WI38 (cell line): Measurements from ENCODE around the gene SNUPN.
"Not testable (repeated sequence)": the region's sequence is repeated elsewhere in the genome, so short reads cannot be mapped to it uniquely, and the experiment has no call there.

ENCODE experiments used
- H3K4me3 ChIP-seq: 2 replicates; pipeline ENCODE4 v1.5.1; 2011; ENCODE audit warnings: low read depth, mild to moderate bottlenecking, control low read depth, low read length
- TF ChIP-seq, protein P1 (sequence below): IDR thresholded peaks from 2 replicates; pipeline ENCODE4 v1.5.1; 2012; ENCODE audit warnings: low read depth, mild to moderate bottlenecking, control low read depth, low read length

SNUPN gene

DNA sequence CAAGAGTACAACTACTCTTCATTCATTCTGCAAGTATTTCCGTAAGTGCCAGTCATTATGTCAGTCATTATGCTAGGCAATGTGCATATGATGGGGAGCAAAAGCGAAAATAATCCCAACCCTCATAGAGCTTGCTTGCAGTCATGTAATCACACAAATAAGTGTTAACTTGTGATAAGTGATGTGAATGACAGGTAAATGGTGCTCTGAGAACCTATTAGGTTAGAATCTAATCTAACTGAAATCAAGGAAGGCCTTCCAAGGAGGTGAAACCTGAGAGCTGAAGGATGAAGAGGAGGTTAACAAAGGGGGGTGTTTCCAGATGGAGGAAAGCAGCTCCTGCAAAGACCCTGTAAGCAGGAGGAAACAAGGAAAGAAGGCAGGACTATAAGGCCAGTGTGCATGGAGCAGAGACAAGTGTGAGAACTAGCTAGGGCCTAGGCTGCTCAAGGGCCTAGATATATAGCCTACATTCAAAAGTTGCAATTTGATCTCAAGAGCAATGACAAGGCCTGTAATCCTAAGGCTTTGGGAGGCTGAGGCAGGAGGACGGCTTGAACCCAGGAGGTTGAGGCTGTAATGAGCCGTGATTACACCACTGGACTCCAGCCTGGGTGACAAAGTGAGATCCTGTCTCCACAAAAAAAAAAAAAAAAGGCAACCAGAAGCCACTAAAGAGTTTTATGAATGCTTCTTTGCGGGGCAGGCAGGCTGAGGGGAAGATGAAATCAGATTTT is 51.7 kb downstream of the SNUPN start:
- H3K4me3 ChIP-seq: no peak overlapping the region

DNA sequence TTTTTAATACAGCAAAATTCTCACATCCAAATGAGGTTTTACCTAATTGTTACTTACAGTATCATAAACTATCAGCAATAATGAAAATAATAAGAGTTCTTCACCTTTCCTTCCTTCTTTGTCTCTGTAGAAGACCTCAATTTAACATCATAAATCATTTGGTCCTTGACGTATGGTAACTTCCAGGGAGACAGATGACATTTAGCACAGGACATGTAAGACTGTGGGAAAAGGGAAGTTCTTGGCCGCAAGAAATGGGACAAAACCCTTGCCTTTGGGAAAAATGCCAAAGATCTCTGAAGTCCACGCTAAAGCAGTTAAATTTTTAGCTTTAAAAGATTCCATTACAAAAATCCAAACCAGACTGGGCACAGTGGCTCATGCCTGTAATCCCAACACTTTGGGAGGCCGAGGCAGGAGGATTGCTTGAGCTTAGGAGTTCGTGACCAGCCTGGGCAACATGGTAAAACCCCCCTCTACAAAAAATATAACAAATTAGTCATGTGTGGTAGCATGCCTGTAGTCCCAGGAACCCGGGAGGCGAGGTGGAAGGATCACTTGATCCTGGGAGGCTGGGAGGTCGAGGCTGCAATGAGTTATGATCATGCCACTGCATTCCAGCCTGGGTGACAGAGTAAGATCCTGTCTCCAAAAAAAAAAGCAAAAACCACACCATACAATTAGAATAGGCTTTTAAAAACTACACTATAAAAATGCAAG is 55.2 kb downstream of the SNUPN start:
- TF ChIP-seq, protein P1, sequence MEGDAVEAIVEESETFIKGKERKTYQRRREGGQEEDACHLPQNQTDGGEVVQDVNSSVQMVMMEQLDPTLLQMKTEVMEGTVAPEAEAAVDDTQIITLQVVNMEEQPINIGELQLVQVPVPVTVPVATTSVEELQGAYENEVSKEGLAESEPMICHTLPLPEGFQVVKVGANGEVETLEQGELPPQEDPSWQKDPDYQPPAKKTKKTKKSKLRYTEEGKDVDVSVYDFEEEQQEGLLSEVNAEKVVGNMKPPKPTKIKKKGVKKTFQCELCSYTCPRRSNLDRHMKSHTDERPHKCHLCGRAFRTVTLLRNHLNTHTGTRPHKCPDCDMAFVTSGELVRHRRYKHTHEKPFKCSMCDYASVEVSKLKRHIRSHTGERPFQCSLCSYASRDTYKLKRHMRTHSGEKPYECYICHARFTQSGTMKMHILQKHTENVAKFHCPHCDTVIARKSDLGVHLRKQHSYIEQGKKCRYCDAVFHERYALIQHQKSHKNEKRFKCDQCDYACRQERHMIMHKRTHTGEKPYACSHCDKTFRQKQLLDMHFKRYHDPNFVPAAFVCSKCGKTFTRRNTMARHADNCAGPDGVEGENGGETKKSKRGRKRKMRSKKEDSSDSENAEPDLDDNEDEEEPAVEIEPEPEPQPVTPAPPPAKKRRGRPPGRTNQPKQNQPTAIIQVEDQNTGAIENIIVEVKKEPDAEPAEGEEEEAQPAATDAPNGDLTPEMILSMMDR: no peak
- no peak overlapping the region for H3K4me3 ChIP-seq

More for the DNA sequence above, 51.7 kb downstream of the SNUPN start:
- TF ChIP-seq, protein P1: no peak

DNA sequence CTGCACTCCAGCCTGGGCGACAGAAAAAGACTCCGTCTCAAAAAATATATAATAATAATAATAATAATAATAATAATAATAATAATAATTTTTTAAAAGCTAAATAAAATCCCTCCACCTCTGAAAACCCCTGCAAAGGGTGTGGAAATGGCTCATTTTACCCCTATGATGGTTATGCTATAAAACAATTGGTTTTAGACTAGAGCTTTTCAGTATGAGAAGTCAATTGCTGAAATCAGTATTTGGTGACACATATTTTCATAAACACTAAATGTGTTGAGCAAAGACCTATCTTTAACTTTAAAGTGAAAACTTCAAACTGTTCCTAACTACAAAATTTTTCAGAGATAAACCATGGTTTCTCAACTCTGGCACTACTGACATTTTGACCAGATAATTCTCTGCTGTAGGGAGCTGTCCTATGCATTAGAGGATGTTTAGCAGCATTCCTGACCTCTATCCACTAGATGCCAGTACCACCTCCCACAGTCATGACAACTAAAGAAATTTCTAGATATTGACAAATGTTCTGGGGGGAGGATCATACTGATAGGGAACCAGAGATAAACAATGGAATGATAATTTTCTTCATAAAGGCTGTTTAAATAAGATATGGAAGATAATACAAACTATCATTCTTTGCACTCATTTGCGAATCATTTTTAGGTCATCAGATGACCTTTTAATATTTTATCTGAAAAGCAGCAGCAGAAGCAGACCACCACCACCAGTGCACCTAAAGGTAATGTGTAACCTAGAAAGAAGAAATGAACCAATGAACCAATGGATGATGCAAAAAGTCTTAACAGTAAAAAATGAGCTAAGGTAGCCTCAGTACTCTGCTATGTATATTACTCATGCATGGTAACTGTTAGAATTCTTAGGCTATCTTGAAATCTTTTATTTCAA is 60.2 kb downstream of the SNUPN start:
- H3K4me3 ChIP-seq: no peak overlapping the region
- TF ChIP-seq, protein P1: no peak

DNA sequence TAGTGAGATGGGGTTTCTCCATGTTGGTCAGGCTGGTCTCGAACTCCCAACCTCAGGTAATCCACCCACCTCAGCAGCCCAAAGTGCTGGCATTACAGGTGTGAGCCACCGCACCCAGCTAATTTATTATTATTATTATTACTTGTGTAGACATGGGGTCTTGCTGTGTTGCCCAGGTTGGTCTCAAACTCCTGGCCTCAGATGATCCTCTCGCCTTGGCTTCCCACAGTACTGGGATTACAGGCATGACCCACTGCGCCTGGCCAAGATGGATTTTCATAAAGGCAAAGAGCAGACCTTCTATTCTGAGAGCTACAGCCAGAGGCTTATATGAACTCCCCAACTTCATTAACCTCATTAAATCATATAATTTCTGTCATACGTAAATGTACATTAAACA is 63.6 kb downstream of the SNUPN start:
- no peak overlapping the region for H3K4me3 ChIP-seq
- TF ChIP-seq, protein P1: no peak

DNA sequence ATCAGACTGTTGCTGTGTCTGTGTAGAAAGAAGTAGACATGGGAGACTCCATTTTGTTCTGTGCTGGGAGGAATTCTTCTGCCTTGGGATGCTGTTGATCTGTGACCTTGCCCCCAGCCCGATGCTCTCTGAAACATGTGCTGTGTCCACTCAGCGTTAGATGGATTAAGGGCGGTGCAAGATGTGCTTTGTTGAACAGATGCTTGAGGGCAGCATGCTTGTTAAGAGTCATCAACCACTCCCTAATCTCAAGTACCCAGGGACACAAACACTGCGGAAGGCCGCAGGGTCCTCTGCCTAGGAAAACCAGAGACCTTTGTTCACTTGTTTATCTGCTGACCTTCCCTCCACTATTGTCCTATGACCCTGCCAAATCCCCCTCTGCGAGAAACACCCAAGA is 66.2 kb downstream of the SNUPN start:
- H3K4me3 ChIP-seq: not testable (repeated sequence)

DNA sequence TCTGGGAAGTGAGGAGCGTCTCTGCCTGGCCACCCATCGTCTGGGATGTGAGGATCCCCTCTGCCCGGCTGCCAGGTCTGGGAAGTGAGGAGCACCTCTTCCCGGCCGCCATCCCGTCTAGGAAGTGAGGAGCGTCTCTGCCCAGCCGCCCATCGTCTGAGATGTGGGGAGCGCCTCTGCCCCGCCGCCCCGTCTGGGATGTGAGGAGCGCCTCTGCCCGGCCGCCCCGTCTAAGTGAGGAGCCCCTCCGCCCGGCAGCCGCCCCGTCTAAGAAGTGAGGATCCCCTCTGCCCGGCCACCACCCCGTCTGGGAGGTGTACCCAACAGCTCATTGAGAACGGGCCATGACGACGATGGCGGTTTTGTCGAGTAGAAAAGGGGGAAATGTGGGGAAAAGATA is 66.6 kb downstream of the SNUPN start:
- not testable (repeated sequence) for H3K4me3 ChIP-seq

DNA sequence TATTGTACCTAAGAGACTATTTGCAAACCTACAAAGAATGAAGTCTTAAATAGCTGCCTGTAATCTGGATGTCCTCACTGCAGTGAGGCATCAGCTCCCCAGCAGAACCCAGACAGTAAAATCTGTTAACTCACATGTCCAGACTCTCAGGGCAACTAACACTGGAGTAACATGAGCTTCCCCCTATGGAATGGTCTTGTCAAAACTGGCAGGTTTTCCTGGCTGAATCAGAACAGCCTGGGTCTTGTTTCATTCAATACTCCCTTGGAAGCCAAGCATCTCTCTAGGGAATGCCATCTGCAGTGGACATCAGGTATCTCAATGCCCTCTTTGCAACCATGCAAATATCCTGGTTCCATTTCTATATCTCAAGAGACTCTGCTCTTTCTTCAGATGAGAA is 70.8 kb downstream of the SNUPN start:
- TF ChIP-seq, protein P1: no peak
- H3K4me3 ChIP-seq: no peak overlapping the region

DNA sequence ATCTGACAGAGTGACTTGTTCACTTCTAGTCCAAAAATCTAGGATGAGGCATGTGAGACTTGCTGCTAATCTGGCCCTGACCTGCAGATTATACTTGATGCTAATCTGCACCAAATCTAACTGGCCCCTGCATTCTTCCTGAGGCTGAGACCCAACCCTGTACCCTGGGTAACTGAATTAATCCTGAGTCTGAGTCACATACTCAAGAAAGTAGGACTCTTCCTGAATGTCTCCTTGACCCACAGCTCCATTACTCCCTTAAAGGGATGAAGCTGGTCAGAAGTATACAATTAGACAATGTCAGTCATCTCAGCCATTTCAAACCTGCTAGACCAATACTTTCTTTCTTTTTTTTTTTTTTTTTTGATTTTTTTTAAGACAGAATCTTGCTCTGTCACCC is 71.9 kb downstream of the SNUPN start:
- TF ChIP-seq, protein P1: no peak
- H3K4me3 ChIP-seq: no peak overlapping the region
